ENCODE data around the gene ST13.

DNA sequence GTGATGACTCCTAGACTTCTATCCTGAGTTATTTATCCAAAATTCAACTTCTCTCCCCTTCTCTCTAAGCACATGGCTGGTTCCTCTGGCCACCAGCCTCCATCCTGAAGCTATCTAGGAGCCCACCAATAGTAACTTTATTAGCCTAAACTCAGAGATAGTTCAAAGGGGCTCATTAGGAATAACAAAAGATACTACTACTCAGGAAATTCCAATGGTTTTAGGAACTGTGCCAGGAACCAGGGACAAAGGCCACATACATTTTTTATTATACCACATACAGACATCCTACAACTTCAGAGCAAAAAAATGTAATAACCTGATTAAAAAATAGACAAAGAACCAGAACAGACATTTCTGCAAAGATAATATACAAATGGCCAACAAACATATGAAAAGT lies 65.2 kb downstream of the ST13 start:
- no peak for TF ChIP-seq CTCF (IDR thresholded peaks at IDR 0.05)
- no peak for TF ChIP-seq POLR2A (IDR thresholded peaks at IDR 0.05)

Data from Peyer's patch (tissue), 4 donors.